Activated CD4-positive, CD25-positive, alpha-beta regulatory T cell (primary cell): ENCODE measurements around the gene SCLY.
"Not testable (repeated sequence)": the region's sequence is repeated elsewhere in the genome, so short reads cannot be mapped to it uniquely, and the experiment has no call there.

ENCODE experiments used
- DNase-seq, 4 experiments: peaks; one replicate each; lab custom pipeline; 2025; lab: John Stamatoyannopoulos, UW

The SCLY gene

GRCh38 chr2:238113611-238114010 lies 52.8 kb downstream of the SCLY start:
- DNase-seq: no peak

DNA sequence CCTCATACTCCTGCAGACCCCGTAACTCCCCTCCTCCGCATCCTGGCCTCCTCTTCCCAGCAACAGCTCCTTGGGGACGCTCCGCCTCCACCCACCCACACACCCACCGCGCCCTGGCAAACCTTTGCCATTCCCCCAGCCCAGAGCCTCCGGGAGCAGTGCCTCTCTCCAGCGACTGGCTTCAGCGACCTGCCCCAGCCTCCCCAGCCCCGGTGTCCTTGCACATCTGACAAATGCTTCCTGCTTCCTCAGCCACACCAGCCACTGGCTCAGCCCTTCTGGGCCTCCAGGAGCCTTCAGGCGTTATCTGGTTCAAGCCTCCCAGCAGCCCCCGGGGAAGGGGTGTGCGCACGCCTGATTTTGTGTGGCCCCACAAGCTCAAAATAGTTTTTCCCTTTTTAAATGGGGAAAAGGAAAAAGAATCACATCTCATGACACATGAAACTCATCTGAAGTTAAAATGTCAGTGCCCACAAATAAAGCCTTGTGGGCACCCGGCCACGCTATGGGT lies 53.6 kb downstream of the SCLY start:
- no peak for DNase-seq

GRCh38 chr2:238114851-238115660 lies 54.3 kb downstream of the SCLY start:
- no peak for DNase-seq

DNA sequence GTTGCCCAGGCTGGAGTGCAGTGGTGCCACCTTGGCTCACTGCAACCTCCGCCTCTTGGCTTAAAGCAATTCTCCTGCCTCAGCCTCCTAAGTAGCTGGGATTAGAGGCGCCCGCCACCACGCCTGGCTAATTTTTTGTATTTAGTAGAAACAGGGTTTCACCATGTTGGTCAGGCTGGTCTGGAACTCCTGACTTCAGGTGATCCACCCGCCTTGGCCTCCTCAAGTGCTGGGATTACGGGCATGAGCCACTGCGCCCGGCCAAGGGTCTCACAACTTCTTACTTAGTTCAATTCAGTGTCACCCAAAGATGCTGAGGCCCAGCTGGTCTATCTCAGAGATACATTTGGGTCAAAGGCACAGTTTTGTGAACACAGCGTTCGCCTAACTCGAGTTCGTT lies 54.9 kb downstream of the SCLY start:
- DNase-seq: not testable (repeated sequence)

DNA sequence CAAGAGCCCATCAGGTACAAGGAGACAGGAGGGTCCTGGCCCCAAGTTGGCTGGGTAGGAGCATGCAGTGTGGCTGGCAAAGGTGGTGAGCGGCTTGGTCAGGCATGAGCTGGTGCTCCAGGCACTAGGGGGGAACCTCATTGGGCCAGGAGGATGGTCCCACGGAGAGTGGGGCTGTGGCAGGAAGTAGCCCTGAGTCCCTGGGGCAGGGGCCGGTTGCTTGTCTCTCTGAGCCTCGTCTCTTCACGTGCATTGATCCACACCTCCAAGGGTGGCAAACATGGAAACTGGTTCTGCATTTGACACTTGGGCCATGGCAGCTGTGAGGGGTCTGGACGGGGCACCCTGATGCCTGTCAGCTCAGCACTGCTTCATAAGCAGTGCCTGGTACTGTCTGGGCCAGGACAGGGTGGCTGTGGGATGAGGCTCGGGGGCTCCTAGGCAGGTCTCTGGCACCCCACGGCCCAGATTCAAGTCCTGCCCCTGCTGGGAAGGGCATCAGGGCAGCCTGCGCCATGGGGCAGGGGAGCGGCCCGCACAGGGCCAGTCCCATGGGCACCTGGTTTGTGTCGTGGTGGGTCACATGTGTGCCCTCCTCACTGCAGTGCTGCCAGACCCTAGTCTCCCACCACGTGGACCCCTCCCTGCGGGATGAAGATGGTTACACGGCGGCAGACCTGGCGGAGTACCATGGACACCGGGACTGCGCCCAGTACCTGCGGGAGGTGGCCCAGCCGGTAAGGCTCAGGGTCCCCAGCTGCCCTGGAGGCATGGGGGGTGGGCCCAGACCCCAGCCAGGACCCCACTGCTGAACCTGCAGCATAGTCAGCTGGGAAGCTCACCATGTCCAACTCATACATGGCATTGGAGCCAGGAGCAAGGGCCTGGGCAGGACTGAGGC lies 55.7 kb downstream of the SCLY start:
- no peak for DNase-seq

DNA sequence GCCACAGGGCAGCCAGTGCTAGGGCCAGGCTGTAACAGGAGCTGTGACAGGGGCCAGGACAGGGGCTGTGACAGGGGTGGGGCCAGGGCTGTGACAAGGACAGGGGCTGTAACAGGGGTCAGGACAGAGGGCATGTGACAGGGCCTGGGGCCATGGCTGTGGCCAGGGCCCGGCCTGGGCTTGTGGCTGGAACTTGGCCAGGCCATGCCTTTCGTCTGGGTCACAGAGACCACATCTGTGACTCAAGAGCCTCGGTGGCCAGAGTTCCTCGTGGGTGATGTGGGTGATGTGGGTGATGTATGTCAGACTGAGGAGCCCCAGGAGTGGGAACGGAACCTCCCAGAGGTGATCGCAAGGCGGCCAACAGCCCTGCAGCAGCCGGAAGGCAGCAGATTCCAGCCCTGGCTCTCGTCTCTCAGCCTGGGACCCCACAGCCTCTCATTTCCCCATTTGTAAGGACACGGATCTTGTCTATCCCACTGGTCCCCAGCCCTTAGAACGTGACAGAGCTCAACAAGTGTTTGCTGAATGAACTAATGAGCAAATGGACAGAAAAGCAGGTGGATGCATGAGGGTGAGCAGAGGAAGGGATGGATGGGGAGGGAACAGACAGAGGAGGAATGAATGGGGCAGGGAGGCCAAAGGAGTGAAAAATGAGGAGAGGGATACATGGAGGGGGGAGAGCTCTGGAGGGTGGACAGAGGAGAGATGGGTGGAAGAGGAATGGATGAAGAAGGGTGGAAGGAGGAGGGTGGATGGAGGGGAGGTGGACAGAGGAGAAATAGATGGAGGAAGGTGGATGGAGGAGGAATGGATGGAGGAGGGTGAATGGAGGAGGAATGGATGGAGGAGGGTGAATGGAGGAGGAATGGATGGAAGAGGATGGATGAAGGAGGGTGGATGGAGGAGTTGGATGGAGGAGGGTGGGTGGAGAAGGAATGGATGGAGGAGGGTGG lies 56.7 kb downstream of the SCLY start:
- DNase-seq: no peak

- no peak for DNase-seq
These were observed 59.1 kb downstream of the SCLY start for GRCh38 chr2:238119756-238120462.

- DNase-seq: no peak
These were observed 59.9 kb downstream of the SCLY start for GRCh38 chr2:238120463-238121298.

GRCh38 chr2:238121511-238122286 lies 60.9 kb downstream of the SCLY start:
- DNase-seq: no peak

DNA sequence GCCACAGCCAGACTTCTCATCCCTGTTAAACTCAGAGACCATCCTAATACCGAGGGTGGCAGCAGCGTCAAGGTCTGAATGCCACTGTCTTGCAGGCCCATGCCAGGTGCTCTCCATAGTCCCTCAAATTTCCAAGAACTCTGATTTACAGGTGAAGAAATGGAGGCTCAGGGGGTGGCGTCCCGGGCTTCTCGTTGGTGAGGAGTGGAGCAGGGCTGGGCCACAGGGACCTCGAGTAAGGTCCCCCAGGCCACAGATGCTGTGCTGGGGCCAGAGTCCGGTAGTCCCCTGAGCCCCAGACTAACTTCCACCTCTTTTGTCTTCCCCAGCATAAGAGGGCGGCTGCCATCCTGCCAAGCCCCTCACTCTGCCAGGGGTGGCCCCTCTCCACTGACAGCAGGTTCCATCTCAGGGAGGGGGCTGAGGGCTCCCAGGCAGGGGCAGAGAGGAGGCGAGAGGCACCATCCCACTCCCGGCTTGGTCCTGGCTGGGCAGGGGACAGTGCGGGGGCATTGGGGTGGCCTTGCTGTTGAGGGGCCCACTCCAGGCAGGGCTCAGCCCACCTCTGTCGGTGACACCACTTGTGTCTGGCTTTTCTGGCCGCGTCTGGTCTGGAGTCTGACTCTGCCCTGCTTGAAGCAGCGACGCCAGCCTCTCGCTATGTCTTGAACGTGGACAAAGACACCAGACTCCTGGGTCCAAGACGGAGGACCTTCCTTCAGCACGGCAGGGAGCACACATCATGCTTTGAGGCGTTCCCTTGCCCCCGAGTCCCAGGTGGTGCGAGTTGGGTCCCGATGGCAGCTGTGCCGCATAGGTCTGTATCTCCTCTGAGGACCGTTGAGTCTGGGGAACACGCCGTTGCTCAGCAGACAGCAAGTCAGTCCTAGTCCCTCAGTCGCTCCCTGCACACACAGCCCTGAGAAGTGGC lies 61.8 kb downstream of the SCLY start:
- DNase-seq: no peak

- DNase-seq: no peak
These were observed 62.6 kb downstream of the SCLY start for GRCh38 chr2:238123218-238123971.

DNA sequence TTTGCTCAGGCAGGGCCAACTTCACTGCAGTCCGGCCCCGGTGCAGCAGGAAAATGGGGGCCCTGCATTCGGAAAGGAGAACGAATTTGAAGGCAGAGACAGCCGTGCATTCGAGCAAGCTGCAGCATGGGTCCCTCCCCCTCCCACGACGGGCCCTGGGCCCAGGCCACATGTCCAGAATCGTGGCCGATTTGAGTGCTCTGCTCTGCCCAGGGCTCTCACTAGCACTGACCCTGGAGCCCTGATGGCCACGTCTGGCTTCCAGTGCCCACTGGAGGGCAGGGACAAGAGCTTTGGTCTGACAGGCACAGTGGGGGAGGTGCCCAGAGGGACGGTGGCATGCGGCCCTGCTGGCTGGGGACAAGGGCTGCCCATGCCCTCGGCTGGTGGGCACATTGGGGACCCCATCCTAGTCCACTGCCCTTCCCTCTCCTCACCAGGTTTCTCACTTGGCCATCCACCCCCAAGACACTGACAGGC lies 63.2 kb downstream of the SCLY start:
- DNase-seq: no peak

GRCh38 chr2:238124488-238125126 lies 63.8 kb downstream of the SCLY start:
- no peak for DNase-seq

DNA sequence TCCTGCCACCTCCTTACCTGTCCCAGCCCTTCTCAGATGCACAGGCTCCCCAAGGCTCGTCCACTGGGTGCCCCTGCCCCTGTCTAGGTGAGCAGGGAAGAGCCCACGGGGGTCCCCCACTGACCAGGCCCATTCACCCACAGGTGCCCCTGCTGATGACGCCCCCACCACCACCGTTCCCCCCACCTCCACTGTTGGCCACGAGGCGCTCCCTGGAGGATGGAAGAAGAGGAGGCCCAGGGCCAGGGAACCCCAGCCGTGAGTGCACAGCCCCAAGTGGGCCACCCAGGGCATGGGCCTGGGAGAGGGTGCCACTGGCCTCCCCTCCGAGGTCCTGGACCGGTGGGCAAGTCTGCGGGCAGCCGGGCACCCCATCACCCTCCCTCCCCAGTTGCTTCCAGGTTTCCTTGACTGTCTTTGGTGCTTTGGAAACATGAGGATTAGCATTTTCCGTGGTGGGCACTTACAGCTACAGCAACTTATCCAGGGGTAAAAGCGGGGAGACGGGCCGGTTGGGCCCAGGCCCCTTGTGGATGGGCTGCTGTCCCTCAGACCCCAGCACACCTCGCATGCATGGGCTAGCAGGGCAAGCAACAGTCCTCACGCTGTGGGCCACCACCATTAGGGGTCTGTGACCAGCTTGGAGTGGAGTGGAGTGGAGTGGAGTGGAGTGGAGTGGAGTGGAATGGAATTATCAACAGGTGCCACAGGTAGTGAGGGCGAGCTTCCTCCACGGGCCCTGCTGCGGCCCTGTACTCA lies 64.5 kb downstream of the SCLY start:
- no peak for DNase-seq

GRCh38 chr2:238126338-238126737 lies 65.5 kb downstream of the SCLY start:
- no peak for DNase-seq

- DNase-seq: no peak
These were observed 66.0 kb downstream of the SCLY start for GRCh38 chr2:238126775-238127164.
